ENCODE results near the gene ACAT2. TPM values are rescaled to one million over a fixed set of nuclear protein-coding genes. Genes with fewer than 3 reads are reported as not detected.

ACAT2 gene
- total and polyA plus RNA-seq, 7 donors: 1.8 to 3.0 (median 2.3) TPM

DNA sequence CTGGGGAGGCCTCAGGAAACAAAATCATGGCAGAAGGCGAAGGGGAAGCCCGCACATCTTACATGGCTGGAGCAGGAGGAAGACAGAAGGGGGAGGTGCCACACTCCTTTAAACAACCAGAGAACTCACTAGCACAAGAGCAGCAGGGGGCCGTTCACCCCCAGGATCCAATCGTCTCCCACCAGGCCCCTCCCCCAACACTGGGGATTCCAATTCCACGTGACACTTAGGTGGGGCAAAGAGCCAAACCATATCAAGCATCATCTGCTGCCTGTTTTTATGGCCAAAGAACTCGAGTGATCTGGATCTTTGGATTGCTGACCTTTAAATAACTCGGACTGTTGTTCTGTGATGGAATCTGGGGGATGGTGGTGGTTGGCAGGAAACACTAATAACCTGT is 66.2 kb downstream of the ACAT2 start:
- Histone ChIP-seq H3K36me3 (ENCODE audit: insufficient read depth in 1 of 2, low read depth in 1 of 2) (no peaks in the 10 kb centered on the region), H3K4me3 (no peak overlapping the region), H3K4me1 (peaks cover 7% of the 10 kb centered on the region), H3K27me3 (ENCODE audit: insufficient read depth in 3 of 3, low read length in 2 of 3) (no peaks in the 10 kb centered on the region), H3K9me3 (no peaks in the 10 kb centered on the region), H3K27ac (no peak overlapping the region)
- no peak for DNase-seq
- peak in 1 of 4 donors; percentile 31 for ATAC-seq
- TF ChIP-seq, protein P1, sequence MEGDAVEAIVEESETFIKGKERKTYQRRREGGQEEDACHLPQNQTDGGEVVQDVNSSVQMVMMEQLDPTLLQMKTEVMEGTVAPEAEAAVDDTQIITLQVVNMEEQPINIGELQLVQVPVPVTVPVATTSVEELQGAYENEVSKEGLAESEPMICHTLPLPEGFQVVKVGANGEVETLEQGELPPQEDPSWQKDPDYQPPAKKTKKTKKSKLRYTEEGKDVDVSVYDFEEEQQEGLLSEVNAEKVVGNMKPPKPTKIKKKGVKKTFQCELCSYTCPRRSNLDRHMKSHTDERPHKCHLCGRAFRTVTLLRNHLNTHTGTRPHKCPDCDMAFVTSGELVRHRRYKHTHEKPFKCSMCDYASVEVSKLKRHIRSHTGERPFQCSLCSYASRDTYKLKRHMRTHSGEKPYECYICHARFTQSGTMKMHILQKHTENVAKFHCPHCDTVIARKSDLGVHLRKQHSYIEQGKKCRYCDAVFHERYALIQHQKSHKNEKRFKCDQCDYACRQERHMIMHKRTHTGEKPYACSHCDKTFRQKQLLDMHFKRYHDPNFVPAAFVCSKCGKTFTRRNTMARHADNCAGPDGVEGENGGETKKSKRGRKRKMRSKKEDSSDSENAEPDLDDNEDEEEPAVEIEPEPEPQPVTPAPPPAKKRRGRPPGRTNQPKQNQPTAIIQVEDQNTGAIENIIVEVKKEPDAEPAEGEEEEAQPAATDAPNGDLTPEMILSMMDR (IDR thresholded peaks at IDR 0.05): no peak
- WGBS, 3 donors: 34 to 44% (median 40%) methylated on average over 7 of the region's 7 CpGs
- intact Hi-C loops (cut with DNase I): no loop called here

Other genes with a start within 250 kb of the ACAT2 start
- 1,000 to 10,000 TPM in 3 of 4 donors, 100 to 1,000 TPM in 1; 573 to 7,738 (median 3,937) TPM for gene SOD2, start 68.8 kb upstream of the ACAT2 start, total RNA-seq
- over 10,000 TPM in 1 of 3 donors, 1,000 to 10,000 TPM in 2; 5,251 to 11,097 (median 6,044) TPM for gene SOD2, start 68.8 kb upstream of the ACAT2 start, polyA plus RNA-seq
- gene WTAP, start 34.5 kb upstream of the ACAT2 start, total RNA-seq: 100 to 1,000 TPM in 3 of 4 donors, 10 to 100 TPM in 1; 51.8 to 199 (median 107) TPM
- 100 to 1,000 TPM; 131 to 284 (median 265) TPM for gene WTAP, start 34.5 kb upstream of the ACAT2 start, polyA plus RNA-seq
- 100 to 1,000 TPM; 156 to 228 (median 193) TPM for gene TCP1, start 27.6 kb downstream of the ACAT2 start, total RNA-seq
- gene TCP1, start 27.6 kb downstream of the ACAT2 start, polyA plus RNA-seq: 100 to 1,000 TPM; 153 to 307 (median 277) TPM
- gene MRPL18, start 28.4 kb downstream of the ACAT2 start, total RNA-seq: 10 to 100 TPM; 45.0 to 71.9 (median 60.1) TPM
- 100 to 1,000 TPM in 2 of 3 donors, 10 to 100 TPM in 1; 98.7 to 149 (median 145) TPM for gene MRPL18, start 28.4 kb downstream of the ACAT2 start, polyA plus RNA-seq
- under 1 TPM in 2 of 4 donors, not detected in 2; 0.17 to 0.49 TPM for gene PNLDC1, start 38.2 kb downstream of the ACAT2 start, total RNA-seq
- gene PNLDC1, start 38.2 kb downstream of the ACAT2 start, polyA plus RNA-seq: under 1 TPM; 0.09 to 0.25 (median 0.13) TPM
- gene MAS1, start 128.9 kb downstream of the ACAT2 start, total RNA-seq: not detected
- gene MAS1, start 128.9 kb downstream of the ACAT2 start, polyA plus RNA-seq: not detected
- gene IGF2R, start 207.0 kb downstream of the ACAT2 start, total RNA-seq: 100 to 1,000 TPM; 113 to 167 (median 157) TPM
- 10 to 100 TPM; 40.1 to 91.0 (median 48.4) TPM for gene IGF2R, start 207.0 kb downstream of the ACAT2 start, polyA plus RNA-seq

Data from psoas muscle (tissue), 8 donors.